ENCODE data around the gene CASP7.

- TF ChIP-seq CTCF (IDR thresholded peaks at IDR 0.05) (no peak), POLR2A (IDR thresholded peaks at IDR 0.05) (no peak)
Observed at GRCh38 chr10:113736576-113736975, 56.9 kb downstream of the CASP7 start.
